HUES48 (cell line): ENCODE results near the gene CYP2R1.

Experiments
- H3K27ac ChIP-seq: one replicate; pipeline ENCODE4 v1.7.0; 2013; ENCODE audit warnings: low read depth, low read length, inconsistent platforms
- H3K27me3 ChIP-seq: 2 replicates; pipeline ENCODE4 v1.6.1; 2013; ENCODE audit warnings: mild to moderate bottlenecking, low read length; ENCODE audit not compliant: control insufficient read depth, insufficient read depth
- H3K36me3 ChIP-seq: 2 replicates; pipeline ENCODE4 v1.6.1; 2013; ENCODE audit warnings: low read length; ENCODE audit not compliant: control insufficient read depth, insufficient read depth
- H3K4me1 ChIP-seq: 2 replicates; pipeline ENCODE4 v1.6.1; 2013; ENCODE audit warnings: mild to moderate bottlenecking, low read length; ENCODE audit not compliant: control insufficient read depth, insufficient read depth
- H3K4me3 ChIP-seq: 2 replicates; pipeline ENCODE4 v1.5.1; 2013; ENCODE audit warnings: mild to moderate bottlenecking, low read depth, low read length
- H3K9ac ChIP-seq: 2 replicates; pipeline ENCODE4 v1.6.1; 2013; ENCODE audit warnings: mild to moderate bottlenecking, low read depth, low read length, moderate library complexity
- H3K9me3 ChIP-seq: 2 replicates; pipeline ENCODE4 v1.6.1; 2013; ENCODE audit warnings: low read length; ENCODE audit not compliant: control insufficient read depth, insufficient read depth

Gene CYP2R1

GRCh38 chr11:14860511-14860910 is 31.5 kb downstream of the CYP2R1 start:
- Histone ChIP-seq H3K36me3 (no peaks in the 10 kb centered on the region), H3K27ac (no peak overlapping the region), H3K4me3 (no peak overlapping the region), H3K9me3 (no peaks in the 10 kb centered on the region), H3K4me1 (no peaks in the 10 kb centered on the region), H3K9ac (no peak overlapping the region), H3K27me3 (no peaks in the 10 kb centered on the region)

- Histone ChIP-seq H3K9ac (no peak overlapping the region), H3K27ac (no peak overlapping the region), H3K36me3 (no peaks in the 10 kb centered on the region), H3K4me1 (no peaks in the 10 kb centered on the region), H3K4me3 (no peak overlapping the region), H3K9me3 (no peaks in the 10 kb centered on the region), H3K27me3 (no peaks in the 10 kb centered on the region)
Observed at GRCh38 chr11:14858404-14858803, 33.6 kb downstream of the CYP2R1 start.

- Histone ChIP-seq H3K36me3 (no peaks in the 10 kb centered on the region), H3K4me1 (no peaks in the 10 kb centered on the region), H3K4me3 (no peak overlapping the region), H3K27me3 (no peaks in the 10 kb centered on the region), H3K9me3 (no peaks in the 10 kb centered on the region), H3K9ac (no peak overlapping the region), H3K27ac (no peak overlapping the region)
Observed at GRCh38 chr11:14857621-14858020, 34.4 kb downstream of the CYP2R1 start.

GRCh38 chr11:14855890-14856289 is 36.1 kb downstream of the CYP2R1 start:
- no peak overlapping the region for H3K4me3 ChIP-seq
- no peak overlapping the region for H3K9ac ChIP-seq
- no peaks in the 10 kb centered on the region for H3K9me3 ChIP-seq
- H3K27ac ChIP-seq = no peak overlapping the region
- no peaks in the 10 kb centered on the region for H3K27me3 ChIP-seq
- no peaks in the 10 kb centered on the region for H3K36me3 ChIP-seq
- H3K4me1 ChIP-seq = no peaks in the 10 kb centered on the region

GRCh38 chr11:14854057-14854456 is 38.0 kb downstream of the CYP2R1 start:
- Histone ChIP-seq H3K9ac (no peak overlapping the region), H3K4me1 (no peaks in the 10 kb centered on the region), H3K4me3 (no peak overlapping the region), H3K36me3 (no peaks in the 10 kb centered on the region), H3K27ac (no peak overlapping the region), H3K27me3 (no peaks in the 10 kb centered on the region), H3K9me3 (no peaks in the 10 kb centered on the region)

- Histone ChIP-seq H3K36me3 (no peaks in the 10 kb centered on the region), H3K9me3 (no peaks in the 10 kb centered on the region), H3K4me1 (no peaks in the 10 kb centered on the region), H3K27ac (no peak overlapping the region), H3K9ac (no peak overlapping the region), H3K4me3 (no peak overlapping the region), H3K27me3 (no peaks in the 10 kb centered on the region)
Observed at GRCh38 chr11:14852571-14853177, 39.4 kb downstream of the CYP2R1 start.

- no peaks in the 10 kb centered on the region for H3K4me1 ChIP-seq
- H3K4me3 ChIP-seq = no peak overlapping the region
- H3K36me3 ChIP-seq = no peaks in the 10 kb centered on the region
- no peak overlapping the region for H3K9ac ChIP-seq
- H3K27ac ChIP-seq = no peak overlapping the region
- H3K27me3 ChIP-seq = no peaks in the 10 kb centered on the region
- H3K9me3 ChIP-seq = no peaks in the 10 kb centered on the region
Observed at GRCh38 chr11:14842002-14842401, 50.0 kb downstream of the CYP2R1 start.

- Histone ChIP-seq H3K27me3 (no peaks in the 10 kb centered on the region), H3K9ac (no peak overlapping the region), H3K4me3 (no peak overlapping the region), H3K4me1 (no peaks in the 10 kb centered on the region), H3K36me3 (no peaks in the 10 kb centered on the region), H3K9me3 (no peaks in the 10 kb centered on the region), H3K27ac (no peak overlapping the region)
Observed at GRCh38 chr11:14835496-14836492, 56.2 kb downstream of the CYP2R1 start.
